HUES64 (cell line): Measurements from ENCODE around the gene USP12.
"Not testable (repeated sequence)": the region's sequence is repeated elsewhere in the genome, so short reads cannot be mapped to it uniquely, and the experiment has no call there.

Source experiments
- H3K27ac ChIP-seq: 2 replicates; pipeline ENCODE4 v1.7.0; 2013; ENCODE audit warnings: low read depth, low read length, inconsistent platforms
- H3K27me3 ChIP-seq: 2 replicates; pipeline ENCODE4 v1.6.1; 2013; ENCODE audit warnings: mild to moderate bottlenecking, low read length; ENCODE audit not compliant: insufficient read depth
- H3K36me3 ChIP-seq: 2 replicates; pipeline ENCODE4 v1.6.1; 2013; ENCODE audit warnings: mild to moderate bottlenecking, low read length; ENCODE audit not compliant: insufficient read depth
- H3K4me1 ChIP-seq: 2 replicates; pipeline ENCODE4 v1.6.1; 2013; ENCODE audit warnings: mild to moderate bottlenecking, low read length, moderate library complexity; ENCODE audit not compliant: insufficient read depth
- H3K4me3 ChIP-seq: 2 replicates; pipeline ENCODE4 v1.5.1; 2013; ENCODE audit warnings: mild to moderate bottlenecking, low read length, moderate library complexity
- H3K9ac ChIP-seq: 2 replicates; pipeline ENCODE4 v1.6.1; 2013; ENCODE audit warnings: mild to moderate bottlenecking, low read depth, low read length
- H3K9me3 ChIP-seq: 2 replicates; pipeline ENCODE4 v1.6.1; 2013; ENCODE audit warnings: low read depth, low read length; ENCODE audit not compliant: insufficient read depth
- WGBS: fragments of 150-250, 120-280 bp; methylation state at CpG from one replicate; pipeline ENCODE4 v1.1.7; 2013; ENCODE audit warnings: missing lambda C conversion rate; 5-methylcytosine and 5-hydroxymethylcytosine counted together

Gene USP12

GRCh38 chr13:27200413-27201070, 28.9 kb upstream of the USP12 start:
- Histone ChIP-seq H3K36me3 (no peaks in the 10 kb centered on the region), H3K4me3 (no peak overlapping the region), H3K27me3 (no peaks in the 10 kb centered on the region), H3K9me3 (no peaks in the 10 kb centered on the region), H3K9ac (no peak overlapping the region), H3K4me1 (peaks cover 13% of the 10 kb centered on the region; the same call in 1 of the 2 replicates), H3K27ac (no peak overlapping the region)
- 78% methylated on average over 1 of the region's 1 CpG for whole genome bisulfite sequencing

- H3K36me3 ChIP-seq, result no peaks in the 10 kb centered on the region
- 91% methylated on average over 2 of the region's 2 CpGs for WGBS
- H3K4me1 ChIP-seq, result peaks cover 21% of the 10 kb centered on the region; the same call in 1 of the 2 replicates
- H3K9me3 ChIP-seq, result no peaks in the 10 kb centered on the region
- no peak overlapping the region for H3K4me3 ChIP-seq
- no peak overlapping the region for H3K27ac ChIP-seq
- H3K27me3 ChIP-seq, result no peaks in the 10 kb centered on the region
- no peak overlapping the region for H3K9ac ChIP-seq
Measured at GRCh38 chr13:27199696-27200095, 28.1 kb upstream of the USP12 start.

- Histone ChIP-seq H3K4me3 (no peak overlapping the region), H3K4me1 (peaks cover 24% of the 10 kb centered on the region; the same call in 1 of the 2 replicates), H3K9me3 (no peaks in the 10 kb centered on the region), H3K27ac (no peak overlapping the region), H3K9ac (no peak overlapping the region), H3K36me3 (no peaks in the 10 kb centered on the region), H3K27me3 (no peaks in the 10 kb centered on the region)
- WGBS, result 89% methylated on average over 2 of the region's 3 CpGs
Measured at GRCh38 chr13:27199211-27199610, 27.6 kb upstream of the USP12 start.

GRCh38 chr13:27194895-27195764, 23.5 kb upstream of the USP12 start:
- H3K4me3 ChIP-seq, result no peak overlapping the region
- 49% methylated on average over 9 of the region's 9 CpGs for WGBS
- peaks cover 18% of the 10 kb centered on the region; the same call in 1 of the 2 replicates for H3K4me1 ChIP-seq
- H3K9me3 ChIP-seq, result no peaks in the 10 kb centered on the region
- H3K27me3 ChIP-seq, result no peaks in the 10 kb centered on the region
- H3K27ac ChIP-seq, result peak overlapping the region; percentile 69
- peak overlapping the region; percentile 32; the same call in 1 of the 2 replicates for H3K9ac ChIP-seq
- no peaks in the 10 kb centered on the region for H3K36me3 ChIP-seq

- Histone ChIP-seq H3K27ac (peak overlapping the region; percentile 39; the same call in 1 of the 2 replicates), H3K9me3 (no peaks in the 10 kb centered on the region), H3K27me3 (no peaks in the 10 kb centered on the region), H3K36me3 (no peaks in the 10 kb centered on the region), H3K4me3 (no peak overlapping the region), H3K9ac (no peak overlapping the region; the same call in 1 of the 2 replicates), H3K4me1 (peaks cover 18% of the 10 kb centered on the region; the same call in 1 of the 2 replicates)
- WGBS, result 92% methylated on average over 3 of the region's 3 CpGs
Measured at GRCh38 chr13:27194209-27194608, 22.6 kb upstream of the USP12 start.

- Histone ChIP-seq H3K4me3 (no peak overlapping the region), H3K4me1 (peaks cover 18% of the 10 kb centered on the region; the same call in 1 of the 2 replicates), H3K36me3 (no peaks in the 10 kb centered on the region), H3K27me3 (no peaks in the 10 kb centered on the region), H3K9ac (no peak overlapping the region), H3K27ac (no peak overlapping the region), H3K9me3 (no peaks in the 10 kb centered on the region)
- 90% methylated on average over 9 of the region's 10 CpGs for WGBS
Measured at GRCh38 chr13:27193496-27193895, 21.9 kb upstream of the USP12 start.

- 83% methylated on average over 1 of the region's 1 CpG for WGBS
- H3K27ac ChIP-seq, result no peak overlapping the region
Measured at GRCh38 chr13:27192973-27193372, 21.4 kb upstream of the USP12 start.

GRCh38 chr13:27192367-27192766, 20.8 kb upstream of the USP12 start:
- not testable (repeated sequence) for H3K4me3 ChIP-seq, H3K9me3 ChIP-seq, H3K36me3 ChIP-seq, H3K27me3 ChIP-seq, H3K9ac ChIP-seq, H3K27ac ChIP-seq
- WGBS, result 97% methylated on average over 1 of the region's 1 CpG
- peaks cover 18% of the 10 kb centered on the region; the same call in 1 of the 2 replicates for H3K4me1 ChIP-seq

More at GRCh38 chr13:27192973-27193372, 21.4 kb upstream of the USP12 start:
- peaks cover 18% of the 10 kb centered on the region; the same call in 1 of the 2 replicates for H3K4me1 ChIP-seq
- no peak overlapping the region for H3K9ac ChIP-seq
- H3K9me3 ChIP-seq, result no peaks in the 10 kb centered on the region
- no peaks in the 10 kb centered on the region for H3K36me3 ChIP-seq
- no peak overlapping the region for H3K4me3 ChIP-seq
- no peaks in the 10 kb centered on the region for H3K27me3 ChIP-seq

- Histone ChIP-seq H3K36me3 (no peaks in the 10 kb centered on the region), H3K4me3 (no peak overlapping the region), H3K9me3 (no peaks in the 10 kb centered on the region), H3K27ac (no peak overlapping the region), H3K9ac (no peak overlapping the region), H3K27me3 (no peaks in the 10 kb centered on the region), H3K4me1 (no peaks in the 10 kb centered on the region; the same call in 1 of the 2 replicates)
Measured at GRCh38 chr13:27189192-27189591, 17.6 kb upstream of the USP12 start.

GRCh38 chr13:27188239-27188638, 16.6 kb upstream of the USP12 start:
- H3K9ac ChIP-seq, result no peak overlapping the region
- no peaks in the 10 kb centered on the region for H3K4me1 ChIP-seq
- H3K27ac ChIP-seq, result no peak overlapping the region
- H3K36me3 ChIP-seq, result no peaks in the 10 kb centered on the region
- H3K27me3 ChIP-seq, result no peaks in the 10 kb centered on the region
- 90% methylated on average over 4 of the region's 4 CpGs for WGBS
- no peaks in the 10 kb centered on the region for H3K9me3 ChIP-seq
- no peak overlapping the region for H3K4me3 ChIP-seq

- Histone ChIP-seq H3K36me3 (no peaks in the 10 kb centered on the region), H3K4me3 (no peak overlapping the region), H3K9me3 (no peaks in the 10 kb centered on the region), H3K27me3 (no peaks in the 10 kb centered on the region), H3K9ac (no peak overlapping the region), H3K4me1 (0 out of 2 replicates have a peak, but pooled peaks cover 3% of the 10 kb centered on the region), H3K27ac (no peak overlapping the region)
- WGBS, result 80% methylated on average over 5 of the region's 5 CpGs
Measured at GRCh38 chr13:27186295-27186694, 14.7 kb upstream of the USP12 start.
